ENCODE data around the gene SF3B5. TPM values are rescaled to one million over a fixed set of nuclear protein-coding genes. Genes with fewer than 3 reads are reported as not detected.

Gene SF3B5
- total RNA-seq, 2 experiments from 2014 or later: 113 to 124 TPM

DNA sequence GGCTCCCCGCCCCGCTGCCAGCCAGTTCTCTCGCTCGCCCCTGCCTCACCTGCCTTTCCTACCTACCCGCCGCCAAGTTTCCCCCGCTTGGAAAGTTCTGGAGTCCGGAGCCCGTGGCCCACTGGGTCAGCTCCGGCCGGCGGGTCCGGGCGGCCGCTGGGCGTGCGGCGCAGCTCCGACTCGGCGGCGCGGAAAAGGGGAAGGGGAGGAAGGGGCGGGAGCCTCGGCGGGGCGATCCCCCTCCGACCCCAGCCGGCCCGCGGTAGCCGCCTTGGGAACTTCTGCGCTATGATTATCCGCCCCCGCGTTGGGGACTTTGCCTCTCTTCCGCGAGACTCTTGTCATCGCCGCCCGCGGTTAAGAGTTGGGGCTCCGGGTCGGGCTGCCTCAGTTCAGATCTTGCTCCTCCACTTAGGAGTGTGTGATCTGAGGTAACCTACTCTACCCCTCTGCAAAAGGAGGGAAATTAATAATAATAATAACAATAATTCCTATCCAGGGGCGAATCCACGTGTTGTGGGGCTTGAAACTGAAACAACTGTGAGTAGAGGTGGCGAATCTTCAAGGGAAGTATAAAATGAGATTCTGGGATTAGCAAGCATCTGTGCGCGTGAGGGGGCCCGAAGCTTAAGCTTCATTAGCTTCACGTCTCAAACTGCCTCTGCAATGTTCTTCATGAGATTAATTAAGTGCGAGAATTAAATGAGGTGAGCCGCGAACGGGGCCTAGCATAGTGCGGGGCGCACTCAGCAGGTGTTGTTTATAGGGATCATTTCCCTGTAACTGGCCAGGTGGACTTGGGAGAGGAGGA lies 30.8 kb downstream of the SF3B5 start:
- Mint-ChIP-seq H3K27ac (peak overlapping the region; percentile 81), H3K4me1 (ENCODE audit: low read depth) (peaks cover 31% of the 10 kb centered on the region), H3K9me3 (no peaks in the 10 kb centered on the region), H3K36me3 (ENCODE audit: low read depth) (no peaks in the 10 kb centered on the region), H3K4me3 (peak overlapping the region; percentile 87), H3K27me3 (no peaks in the 10 kb centered on the region)
- H3K36me3 ChIP-seq (ENCODE audit: insufficient read depth, low read length): no peaks in the 10 kb centered on the region
- POLR2A ChIA-PET: interaction anchor here (1.0 to 3.7 kb wide), 18 partner anchors 10 to 1207 kb away, joined by 3 to 80 read pairs (median 4); partner anchors contain the start of genes FUCA2, LTV1, PLAGL1 and SF3B5
- peak overlapping the region; percentile 73 for H3K4me3 ChIP-seq (ENCODE audit: low read length)
- ATAC-seq (ENCODE audit: poor library complexity) (peak; percentile 10), DNase-seq (peak; percentile 15 to 76 (median 34))
- H3K27me3 ChIP-seq (ENCODE audit: control insufficient read depth in 1 of 2, insufficient read depth in 2 of 2, low read length in 2 of 2): no peaks in the 10 kb centered on the region
- CTCF ChIA-PET: interaction anchor here (0.6 to 1.4 kb wide), 7 partner anchors 10 to 154 kb away, joined by 3 to 13 read pairs (median 4); no protein-coding TSS in a partner anchor
- intact Hi-C loops (cut with DNase I, micrococcal nuclease): loop anchor here (1.0 to 10.0 kb wide), 5 partner anchors 30 to 1920 kb away; partner anchors contain the start of genes SF3B5 (in 2 of the 2), LTV1 (in 1 of the 2), NMBR (in 1 of the 2) and VTA1 (in 1 of the 2)
- H3K9me3 ChIP-seq (ENCODE audit: control insufficient read depth in 1 of 2, insufficient read depth in 1 of 2, low read length in 2 of 2): no peaks in the 10 kb centered on the region
- TF ChIP-seq, protein P1, sequence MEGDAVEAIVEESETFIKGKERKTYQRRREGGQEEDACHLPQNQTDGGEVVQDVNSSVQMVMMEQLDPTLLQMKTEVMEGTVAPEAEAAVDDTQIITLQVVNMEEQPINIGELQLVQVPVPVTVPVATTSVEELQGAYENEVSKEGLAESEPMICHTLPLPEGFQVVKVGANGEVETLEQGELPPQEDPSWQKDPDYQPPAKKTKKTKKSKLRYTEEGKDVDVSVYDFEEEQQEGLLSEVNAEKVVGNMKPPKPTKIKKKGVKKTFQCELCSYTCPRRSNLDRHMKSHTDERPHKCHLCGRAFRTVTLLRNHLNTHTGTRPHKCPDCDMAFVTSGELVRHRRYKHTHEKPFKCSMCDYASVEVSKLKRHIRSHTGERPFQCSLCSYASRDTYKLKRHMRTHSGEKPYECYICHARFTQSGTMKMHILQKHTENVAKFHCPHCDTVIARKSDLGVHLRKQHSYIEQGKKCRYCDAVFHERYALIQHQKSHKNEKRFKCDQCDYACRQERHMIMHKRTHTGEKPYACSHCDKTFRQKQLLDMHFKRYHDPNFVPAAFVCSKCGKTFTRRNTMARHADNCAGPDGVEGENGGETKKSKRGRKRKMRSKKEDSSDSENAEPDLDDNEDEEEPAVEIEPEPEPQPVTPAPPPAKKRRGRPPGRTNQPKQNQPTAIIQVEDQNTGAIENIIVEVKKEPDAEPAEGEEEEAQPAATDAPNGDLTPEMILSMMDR (IDR thresholded peaks at IDR 0.05): no peak
- H3K4me1 ChIP-seq (ENCODE audit: insufficient read depth, low read length): peaks cover 20% of the 10 kb centered on the region
- peak overlapping the region; percentile 21 to 90 for H3K27ac ChIP-seq (ENCODE audit: low read depth in 1 of 2, low read length in 2 of 2)

DNA sequence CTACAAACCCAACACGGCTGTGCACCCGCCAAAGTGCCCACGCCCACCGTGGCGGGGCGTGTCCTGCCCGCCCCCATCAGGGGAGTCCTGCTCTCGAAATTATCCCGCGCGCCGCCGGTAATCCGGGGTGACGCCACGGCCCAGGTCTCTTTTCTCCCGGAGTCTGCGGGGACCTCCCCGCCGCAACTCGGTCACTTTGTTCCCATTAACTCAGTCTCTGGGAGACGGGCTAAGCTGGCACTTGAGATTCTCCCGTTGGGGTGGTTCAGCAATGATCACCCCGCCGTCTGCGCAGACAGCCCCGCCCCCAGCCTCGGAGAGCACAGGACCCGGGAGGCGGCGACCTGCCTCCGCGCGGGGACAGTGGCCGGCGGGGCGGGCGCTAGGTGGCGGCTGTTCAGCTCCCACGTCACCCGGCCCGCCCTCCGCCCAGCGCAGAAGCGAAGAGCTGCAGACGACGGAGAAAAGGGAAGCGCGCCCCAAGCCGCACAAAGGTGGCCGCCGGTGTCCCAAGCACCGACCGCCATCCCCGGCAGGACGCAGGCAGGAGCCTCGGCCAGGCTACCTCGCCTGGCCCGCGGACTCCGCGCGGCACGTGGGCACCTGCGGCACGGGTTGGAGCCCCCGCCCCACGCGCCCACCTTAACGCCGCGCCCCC lies 31.5 kb downstream of the SF3B5 start:
- peaks cover 20% of the 10 kb centered on the region for H3K4me1 ChIP-seq (ENCODE audit: insufficient read depth, low read length)
- H3K36me3 ChIP-seq (ENCODE audit: insufficient read depth, low read length): no peaks in the 10 kb centered on the region
- H3K9me3 ChIP-seq (ENCODE audit: control insufficient read depth in 1 of 2, insufficient read depth in 1 of 2, low read length in 2 of 2): peaks cover 0 to 4% of the 10 kb centered on the region in 2 experiments
- peak; percentile 90 for ATAC-seq (ENCODE audit: poor library complexity)
- H3K27me3 Mint-ChIP-seq: no peaks in the 10 kb centered on the region
- no peaks in the 10 kb centered on the region for H3K36me3 Mint-ChIP-seq (ENCODE audit: low read depth)
- no peaks in the 10 kb centered on the region for H3K27me3 ChIP-seq (ENCODE audit: control insufficient read depth in 1 of 2, insufficient read depth in 2 of 2, low read length in 2 of 2)
- ChIA-PET CTCF (interaction anchor here (0.6 to 1.4 kb wide), 7 partner anchors 8 to 155 kb away, joined by 3 to 13 read pairs (median 4); no protein-coding TSS in a partner anchor), POLR2A (interaction anchor here (1.0 to 3.7 kb wide), 21 partner anchors 9 to 1207 kb away, joined by 3 to 80 read pairs (median 4); partner anchors contain the start of genes FUCA2, LTV1, PLAGL1 and SF3B5)
- peak overlapping the region; percentile 95 for H3K4me3 Mint-ChIP-seq
- H3K27ac Mint-ChIP-seq: peak overlapping the region; percentile 95
- TF ChIP-seq, protein P1 (IDR thresholded peaks at IDR 0.05): peak; percentile 41
- H3K4me1 Mint-ChIP-seq (ENCODE audit: low read depth): peaks cover 31% of the 10 kb centered on the region
- H3K4me3 ChIP-seq (ENCODE audit: low read length): peak overlapping the region; percentile 73
- peak overlapping the region; percentile 75 to 90 for H3K27ac ChIP-seq (ENCODE audit: low read depth in 1 of 2, low read length in 2 of 2)
- intact Hi-C loops (cut with DNase I, micrococcal nuclease): loop anchor here (1.0 to 10.0 kb wide), 5 partner anchors 31 to 1919 kb away; partner anchors contain the start of genes SF3B5 (in 2 of the 2), LTV1 (in 1 of the 2), NMBR (in 1 of the 2) and VTA1 (in 1 of the 2)
- H3K9me3 Mint-ChIP-seq: no peaks in the 10 kb centered on the region
- peak; percentile 84 to 96 (median 91) for DNase-seq

DNA sequence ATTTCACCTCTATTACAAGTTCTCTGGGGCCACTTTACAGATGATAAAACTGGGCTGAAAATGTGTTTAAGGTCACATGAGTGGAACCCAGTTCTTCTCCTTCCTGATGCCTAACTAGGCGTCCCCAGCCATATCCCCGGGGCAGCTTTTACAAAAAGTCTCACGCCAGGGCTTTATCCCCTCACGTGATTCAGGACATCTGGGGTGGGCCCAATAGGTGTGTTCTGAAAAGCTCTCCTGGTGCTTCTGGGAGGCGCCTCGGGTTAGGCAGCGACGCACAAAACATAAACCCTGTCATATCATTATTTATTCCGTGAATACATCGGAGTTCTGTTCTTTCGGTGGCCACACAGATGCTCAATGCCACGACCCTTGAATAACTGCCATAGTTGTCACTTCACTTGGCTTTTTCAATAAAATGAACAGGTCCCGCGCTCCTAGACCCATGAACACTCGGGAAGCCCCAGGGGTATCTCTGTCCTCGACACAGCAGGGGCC lies 32.1 kb downstream of the SF3B5 start:
- peak overlapping the region; percentile 95 for H3K4me3 Mint-ChIP-seq

More for the DNA sequence above, 32.1 kb downstream of the SF3B5 start:
- no peaks in the 10 kb centered on the region for H3K36me3 Mint-ChIP-seq (ENCODE audit: low read depth)
- peak; percentile 10 for ATAC-seq (ENCODE audit: poor library complexity)
- peaks cover 31% of the 10 kb centered on the region for H3K4me1 Mint-ChIP-seq (ENCODE audit: low read depth)
- intact Hi-C loops (cut with DNase I, micrococcal nuclease): loop anchor here in 1 of 2 experiments (5.0 to 10.0 kb wide), 2 partner anchors 221 to 1918 kb away; partner anchors contain the start of genes LTV1, NMBR and VTA1
- no peaks in the 10 kb centered on the region for H3K27me3 Mint-ChIP-seq
- peak overlapping the region; percentile 73 for H3K4me3 ChIP-seq (ENCODE audit: low read length)
- no peaks in the 10 kb centered on the region for H3K27me3 ChIP-seq (ENCODE audit: control insufficient read depth in 1 of 2, insufficient read depth in 2 of 2, low read length in 2 of 2)
- no peaks in the 10 kb centered on the region for H3K36me3 ChIP-seq (ENCODE audit: insufficient read depth, low read length)
- H3K4me1 ChIP-seq (ENCODE audit: insufficient read depth, low read length): peaks cover 20% of the 10 kb centered on the region
- ChIA-PET CTCF (interaction anchor here (1.2 to 1.4 kb wide), 6 partner anchors 8 to 156 kb away, joined by 3 to 13 read pairs (median 4); no protein-coding TSS in a partner anchor), POLR2A (interaction anchor here (1.0 to 3.7 kb wide), 16 partner anchors 9 to 1206 kb away, joined by 3 to 80 read pairs (median 4); partner anchors contain the start of genes FUCA2, LTV1 and SF3B5)
- no peaks in the 10 kb centered on the region for H3K9me3 Mint-ChIP-seq
- TF ChIP-seq, protein P1 (IDR thresholded peaks at IDR 0.05): no peak
- DNase-seq: peak in 1 of 14 experiments; percentile 28
- H3K27ac Mint-ChIP-seq: peak overlapping the region; percentile 95
- H3K27ac ChIP-seq (ENCODE audit: low read depth in 1 of 2, low read length in 2 of 2): peak overlapping the region; percentile 75 to 90
- peaks cover 0 to 4% of the 10 kb centered on the region in 2 experiments for H3K9me3 ChIP-seq (ENCODE audit: control insufficient read depth in 1 of 2, insufficient read depth in 1 of 2, low read length in 2 of 2)
